CD8-positive, alpha-beta memory T cell (primary cell): Measurements from ENCODE around the gene MSMP. TPM values are rescaled to one million over a fixed set of nuclear protein-coding genes. Genes with fewer than 3 reads are reported as not detected.

ENCODE experiments used
- CTCF ChIA-PET: fragments of 350-600 bp; sonication (Branson Sonifier 250); formaldehyde crosslinking; loops from one replicate; lab custom pipeline; 2021; ENCODE audit warnings: antibody characterized with exemption; lab: Charles Lee
- POLR2A ChIA-PET: fragments of 350-600 bp; sonication (Branson Sonifier 250); formaldehyde crosslinking; loops from one replicate; lab custom pipeline; 2021; ENCODE audit warnings: antibody characterized with exemption; lab: Charles Lee
- DNase-seq, 5 donors: peaks; one replicate each; pipeline versions ENCODE4 v3.0.0 to v3.0.0-alpha.2; 2020 to 2022; ENCODE audit warnings: mixed read lengths in 1 of 5
- H3K27ac ChIP-seq: one replicate; pipeline ENCODE4 v1.7.0; 2013; ENCODE audit warnings: low read depth, mild to moderate bottlenecking, low read length, moderate library complexity
- H3K27me3 ChIP-seq: 2 replicates; pipeline ENCODE4 v1.7.0; 2013; ENCODE audit warnings: low read length, mild to moderate bottlenecking; ENCODE audit not compliant: insufficient read depth, poor library complexity, severe bottlenecking
- H3K36me3 ChIP-seq: 2 replicates; pipeline ENCODE4 v1.7.0; 2013; ENCODE audit warnings: mild to moderate bottlenecking, low read length, moderate library complexity; ENCODE audit not compliant: insufficient read depth
- H3K4me1 ChIP-seq: 2 replicates; pipeline ENCODE4 v1.7.0; 2013; ENCODE audit warnings: mild to moderate bottlenecking, low read length, moderate library complexity; ENCODE audit not compliant: insufficient read depth
- H3K4me3 ChIP-seq: 2 replicates; pipeline ENCODE4 v1.7.0; 2013; ENCODE audit warnings: mild to moderate bottlenecking, low read length
- H3K9me3 ChIP-seq: 2 replicates; pipeline ENCODE4 v1.7.0; 2013; ENCODE audit warnings: mild to moderate bottlenecking, low read length
- H3K27ac Mint-ChIP-seq, 8 donors: one replicate each; pipeline ENCODE4 v1.8.0; 2020 to 2021; ENCODE audit warnings: mixed read lengths in 8 of 8, mild to moderate bottlenecking in 6 of 8, inconsistent platforms in 3 of 8, moderate library complexity in 3 of 8
- H3K27me3 Mint-ChIP-seq, 2 donors: one replicate each; pipeline ENCODE4 v1.8.0; 2020 to 2021; ENCODE audit warnings: mixed read lengths in 2 of 2, mild to moderate bottlenecking in 1 of 2, moderate library complexity in 1 of 2
- H3K36me3 Mint-ChIP-seq, 3 donors: one replicate each; pipeline ENCODE4 v1.8.0; 2020 to 2021; ENCODE audit warnings: mixed read lengths in 3 of 3, inconsistent platforms in 1 of 3, mild to moderate bottlenecking in 1 of 3
- H3K4me1 Mint-ChIP-seq, 3 donors: one replicate each; pipeline ENCODE4 v1.8.0; 2020 to 2021; ENCODE audit warnings: mixed read lengths in 3 of 3, inconsistent platforms in 1 of 3, mild to moderate bottlenecking in 1 of 3
- H3K4me3 Mint-ChIP-seq, 7 donors: one replicate each; pipeline ENCODE4 v1.8.0; 2020 to 2021; ENCODE audit warnings: mixed read lengths in 7 of 7, mild to moderate bottlenecking in 6 of 7, moderate library complexity in 4 of 7, inconsistent platforms in 2 of 7
- H3K9me3 Mint-ChIP-seq, 5 donors: one replicate each; pipeline ENCODE4 v1.8.0; 2020 to 2022; ENCODE audit warnings: mixed read lengths in 5 of 5, mild to moderate bottlenecking in 3 of 5, moderate library complexity in 2 of 5, inconsistent platforms in 1 of 5
- polyA plus RNA-seq: library from polyadenylated mRNA; unstranded; fragments of 300-500 nt; fragmentation: Illumina TruSeq; gene quantifications from one replicate; pipeline ENCODE4 v1.2.3, GENCODE V29; 2021
- total RNA-seq, 2 experiments: library from RNA; stranded (reverse); gene quantifications; one replicate each; pipeline ENCODE4 v1.2.3, GENCODE V29; 2021

MSMP gene
- total and polyA plus RNA-seq, 3 experiments from 2014 or later, result 0.51 to 0.63 TPM; not detected in 1

DNA sequence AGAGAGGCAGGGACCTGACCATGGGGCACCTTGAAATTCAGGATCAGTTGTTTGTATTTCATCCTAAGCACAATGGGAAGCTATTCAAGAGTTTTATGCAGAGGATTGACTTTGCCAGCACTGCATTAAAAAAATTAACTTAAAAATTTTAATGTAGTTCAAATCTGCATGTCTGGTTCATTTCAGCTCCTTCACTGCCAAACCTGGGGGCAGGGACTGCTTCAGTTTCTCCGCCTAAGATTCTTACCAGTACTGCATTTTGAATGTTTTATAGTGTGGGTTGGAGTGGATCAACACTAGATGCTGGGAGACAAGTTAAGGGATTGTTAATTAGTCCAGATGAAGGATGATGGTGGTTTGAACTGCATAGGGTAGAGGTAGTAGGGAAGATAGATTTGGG is 15.7 kb upstream of the MSMP start:
- H3K4me3 ChIP-seq, result no peak overlapping the region
- ChIA-PET CTCF (interaction anchor here (1.2 to 3.0 kb wide), 2 partner anchors 13 to 112 kb away, joined by 5 to 11 read pairs; no protein-coding TSS in a partner anchor), POLR2A (no interaction called here)
- no peaks in the 10 kb centered on the region for H3K36me3 ChIP-seq
- H3K9me3 Mint-ChIP-seq, result no peaks in the 10 kb centered on the region
- no peaks in the 10 kb centered on the region for H3K27me3 ChIP-seq
- no peak overlapping the region for H3K4me3 Mint-ChIP-seq
- H3K4me1 Mint-ChIP-seq, result peaks cover 10 to 19% (median 12%) of the 10 kb centered on the region in 3 donors
- no peaks in the 10 kb centered on the region for H3K9me3 ChIP-seq
- no peaks in the 10 kb centered on the region for H3K4me1 ChIP-seq
- H3K27ac ChIP-seq, result no peak overlapping the region
- H3K27ac Mint-ChIP-seq, result no peak overlapping the region
- no peak for DNase-seq
- peaks cover 0 to 3% (median 0%) of the 10 kb centered on the region in 3 donors for H3K36me3 Mint-ChIP-seq
- H3K27me3 Mint-ChIP-seq, result no peaks in the 10 kb centered on the region

DNA sequence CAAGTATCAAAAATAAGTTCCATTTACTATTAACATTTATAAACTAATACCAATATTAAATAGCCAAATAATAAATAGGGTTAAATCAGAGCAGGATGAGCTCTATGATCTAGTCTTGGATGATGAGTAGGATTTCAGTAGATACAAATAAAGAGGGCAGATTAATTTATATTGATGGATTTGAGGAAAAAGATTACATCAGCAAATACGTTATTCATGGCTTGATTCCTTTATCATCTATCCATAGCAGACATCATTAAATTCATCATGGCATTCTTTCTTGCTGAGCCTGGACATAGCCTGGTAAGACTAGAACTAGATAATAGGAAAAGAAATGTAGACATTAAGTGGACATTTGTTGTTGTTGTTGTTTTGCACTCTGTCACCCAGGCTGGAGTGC is 13.4 kb upstream of the MSMP start:
- ChIA-PET POLR2A (no interaction called here), CTCF (interaction anchor here (0.8 kb wide), 1 partner anchor 59 kb away, joined by 3 read pairs; no protein-coding TSS in a partner anchor)
- peaks cover 0 to 2% (median 0%) of the 10 kb centered on the region in 3 donors for H3K36me3 Mint-ChIP-seq
- no peaks in the 10 kb centered on the region for H3K36me3 ChIP-seq
- H3K9me3 Mint-ChIP-seq, result no peaks in the 10 kb centered on the region
- peaks cover 12 to 26% (median 13%) of the 10 kb centered on the region in 3 donors for H3K4me1 Mint-ChIP-seq
- no peak overlapping the region for H3K27ac ChIP-seq
- no peaks in the 10 kb centered on the region for H3K27me3 ChIP-seq
- H3K4me3 Mint-ChIP-seq, result no peak overlapping the region
- no peak overlapping the region for H3K27ac Mint-ChIP-seq
- no peak overlapping the region for H3K4me3 ChIP-seq
- no peaks in the 10 kb centered on the region for H3K9me3 ChIP-seq
- no peak for DNase-seq
- H3K4me1 ChIP-seq, result no peaks in the 10 kb centered on the region
- H3K27me3 Mint-ChIP-seq, result no peaks in the 10 kb centered on the region

DNA sequence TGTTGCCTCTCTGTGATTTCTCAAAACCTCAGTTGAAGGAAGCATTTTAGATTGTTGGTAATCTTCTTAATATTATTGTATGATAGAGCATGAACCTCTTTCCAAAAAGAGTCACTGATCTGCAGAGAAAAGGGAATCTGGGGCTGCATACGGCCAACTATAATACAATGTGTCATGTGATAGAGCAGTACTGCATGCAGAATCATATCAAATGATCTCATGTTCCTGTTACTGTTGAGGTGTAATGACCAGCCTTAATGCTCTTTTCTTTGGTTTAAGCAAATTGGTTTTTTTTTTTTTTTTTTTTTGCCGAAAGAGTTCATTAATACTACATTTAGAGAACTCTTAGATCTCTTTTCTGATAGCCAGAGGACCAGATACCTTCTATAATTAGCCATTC is 12.9 kb upstream of the MSMP start:
- H3K36me3 Mint-ChIP-seq, result peaks cover 0 to 2% (median 0%) of the 10 kb centered on the region in 3 donors
- Histone ChIP-seq H3K4me3 (no peak overlapping the region), H3K27me3 (no peaks in the 10 kb centered on the region), H3K4me1 (no peaks in the 10 kb centered on the region), H3K36me3 (no peaks in the 10 kb centered on the region), H3K27ac (no peak overlapping the region), H3K9me3 (no peaks in the 10 kb centered on the region)
- CTCF ChIA-PET, result no interaction called here
- no peak overlapping the region for H3K4me3 Mint-ChIP-seq
- peaks cover 12 to 27% (median 14%) of the 10 kb centered on the region in 3 donors for H3K4me1 Mint-ChIP-seq
- no peaks in the 10 kb centered on the region for H3K27me3 Mint-ChIP-seq
- POLR2A ChIA-PET, result no interaction called here
- no peaks in the 10 kb centered on the region for H3K9me3 Mint-ChIP-seq
- no peak for DNase-seq
- H3K27ac Mint-ChIP-seq, result no peak overlapping the region

DNA sequence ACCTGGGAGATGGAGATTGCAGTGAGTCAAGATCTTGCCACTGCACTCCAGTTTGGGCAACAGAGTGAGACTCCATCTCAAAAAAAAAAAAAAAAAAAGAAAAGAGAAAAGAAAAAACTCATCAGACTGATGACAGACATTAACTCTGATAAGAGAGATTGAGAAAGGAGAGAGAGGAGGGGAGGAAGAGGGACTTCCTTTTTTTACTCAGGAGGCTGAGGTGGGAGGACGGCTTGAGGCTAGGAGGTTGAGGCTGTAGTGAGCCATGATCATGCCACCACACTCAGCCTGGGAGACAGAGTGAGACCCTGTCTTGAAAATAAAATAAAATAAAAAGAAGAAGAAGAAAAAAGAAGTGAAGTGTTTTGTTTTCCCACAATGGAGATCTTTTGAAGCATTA is 9.7 kb upstream of the MSMP start:
- H3K9me3 ChIP-seq, result no peaks in the 10 kb centered on the region
- no peak for DNase-seq
- H3K4me1 ChIP-seq, result peaks cover under 1% of the 10 kb centered on the region
- no peaks in the 10 kb centered on the region for H3K9me3 Mint-ChIP-seq
- peaks cover 0 to 6% (median 0%) of the 10 kb centered on the region in 3 donors for H3K36me3 Mint-ChIP-seq
- no peaks in the 10 kb centered on the region for H3K27me3 ChIP-seq
- ChIA-PET CTCF (no interaction called here), POLR2A (interaction anchor here (0.6 kb wide), 2 partner anchors 30 to 70 kb away, joined by 3 read pairs; no protein-coding TSS in a partner anchor)
- H3K27ac ChIP-seq, result no peak overlapping the region
- H3K4me3 Mint-ChIP-seq, result no peak overlapping the region
- peaks cover 33 to 51% (median 33%) of the 10 kb centered on the region in 3 donors for H3K4me1 Mint-ChIP-seq
- no peak overlapping the region for H3K4me3 ChIP-seq
- H3K27me3 Mint-ChIP-seq, result no peaks in the 10 kb centered on the region
- peak overlapping the region in 1 of 8 donors; percentile 85 for H3K27ac Mint-ChIP-seq
- no peaks in the 10 kb centered on the region for H3K36me3 ChIP-seq

DNA sequence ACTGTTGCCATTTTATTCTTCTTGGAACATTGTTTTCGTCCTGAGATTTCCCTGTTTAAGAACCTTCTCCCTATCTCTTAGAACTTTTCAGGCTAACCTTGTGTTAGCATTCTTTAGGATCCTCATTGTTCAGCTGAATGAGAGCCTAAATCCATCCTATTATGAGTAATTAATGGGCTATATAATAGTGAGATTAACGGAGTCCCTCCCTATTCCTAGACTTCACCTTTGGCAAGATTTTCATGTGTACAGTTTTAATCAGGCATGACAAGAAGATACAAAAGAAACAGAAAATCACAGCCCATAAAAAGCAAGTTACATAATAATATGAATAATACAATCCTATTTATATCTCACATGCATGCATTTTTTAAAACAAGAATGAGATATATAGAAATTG is 9.1 kb upstream of the MSMP start:
- no peaks in the 10 kb centered on the region for H3K27me3 ChIP-seq
- CTCF ChIA-PET, result interaction anchor here (0.7 to 1.3 kb wide), 3 partner anchors 9 to 67 kb away, joined by 3 read pairs; partner anchors contain the start of gene MSMP
- Mint-ChIP-seq H3K27ac (no peak overlapping the region), H3K4me3 (no peak overlapping the region), H3K4me1 (peaks cover 34 to 52% (median 39%) of the 10 kb centered on the region in 3 donors), H3K9me3 (no peaks in the 10 kb centered on the region), H3K27me3 (no peaks in the 10 kb centered on the region), H3K36me3 (peaks cover 0 to 6% (median 0%) of the 10 kb centered on the region in 3 donors)
- H3K4me1 ChIP-seq, result peaks cover 7% of the 10 kb centered on the region
- POLR2A ChIA-PET, result interaction anchor here (0.6 kb wide), 1 partner anchor 69 kb away, joined by 3 read pairs; no protein-coding TSS in a partner anchor
- no peak for DNase-seq
- no peak overlapping the region for H3K27ac ChIP-seq
- no peak overlapping the region for H3K4me3 ChIP-seq
- H3K9me3 ChIP-seq, result no peaks in the 10 kb centered on the region
- no peaks in the 10 kb centered on the region for H3K36me3 ChIP-seq

DNA sequence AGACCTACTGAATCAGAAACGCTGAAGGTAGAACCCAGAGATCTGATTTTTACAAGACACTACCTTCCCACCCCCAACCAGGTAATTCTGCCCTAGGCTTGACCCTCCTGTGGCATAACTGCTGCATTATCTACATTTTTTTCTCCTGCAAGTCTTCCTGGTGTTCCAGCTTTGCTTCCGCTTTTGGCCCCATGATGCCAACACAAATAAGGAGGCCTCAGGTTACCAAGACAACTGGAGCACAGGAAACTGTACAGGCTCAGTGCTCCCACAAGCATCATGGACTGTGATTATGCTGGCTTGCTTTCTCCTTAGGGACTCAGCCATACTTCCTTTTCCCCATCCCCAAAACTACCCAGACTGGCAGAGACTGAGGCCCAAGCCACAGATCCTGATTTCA is 6.6 kb upstream of the MSMP start:
- no peaks in the 10 kb centered on the region for H3K9me3 Mint-ChIP-seq
- peaks cover 48 to 65% (median 49%) of the 10 kb centered on the region in 3 donors for H3K4me1 Mint-ChIP-seq
- DNase-seq, result no peak
- CTCF ChIA-PET, result interaction anchor here (0.8 to 1.6 kb wide), 4 partner anchors 11 to 64 kb away, joined by 3 to 5 read pairs (median 3); no protein-coding TSS in a partner anchor
- Histone ChIP-seq H3K36me3 (no peaks in the 10 kb centered on the region), H3K27me3 (no peaks in the 10 kb centered on the region), H3K4me3 (no peak overlapping the region), H3K27ac (no peak overlapping the region), H3K9me3 (no peaks in the 10 kb centered on the region), H3K4me1 (peaks cover 25% of the 10 kb centered on the region)
- POLR2A ChIA-PET, result no interaction called here
- H3K27me3 Mint-ChIP-seq, result no peaks in the 10 kb centered on the region
- no peak overlapping the region for H3K4me3 Mint-ChIP-seq
- peak overlapping the region in 2 of 8 donors; percentile 21 to 43 for H3K27ac Mint-ChIP-seq
- peaks cover 0 to 13% (median 0%) of the 10 kb centered on the region in 3 donors for H3K36me3 Mint-ChIP-seq

DNA sequence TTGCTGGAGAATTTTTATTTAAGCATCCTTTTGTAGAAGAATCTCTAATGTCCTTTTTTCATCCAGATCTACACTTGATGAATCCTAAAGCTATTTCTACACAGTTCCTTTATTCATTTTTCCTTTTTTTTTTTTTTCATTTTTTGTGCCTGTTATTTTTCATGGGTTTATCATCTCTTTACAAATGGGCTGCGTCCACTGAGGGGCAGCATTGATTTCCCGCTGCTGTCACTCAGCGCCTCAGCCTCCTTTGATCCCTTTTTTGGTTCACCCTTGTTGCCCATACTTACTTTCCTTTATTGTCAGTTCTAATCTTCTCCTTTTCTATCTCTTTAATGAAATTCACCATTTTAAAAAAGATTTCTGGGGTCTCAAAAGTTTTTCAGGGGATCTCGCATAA is 5.7 kb upstream of the MSMP start:
- no peaks in the 10 kb centered on the region for H3K9me3 ChIP-seq
- H3K4me1 Mint-ChIP-seq, result peaks cover 48 to 70% (median 51%) of the 10 kb centered on the region in 3 donors
- no peaks in the 10 kb centered on the region for H3K27me3 Mint-ChIP-seq
- H3K4me1 ChIP-seq, result peaks cover 25% of the 10 kb centered on the region
- no peaks in the 10 kb centered on the region for H3K27me3 ChIP-seq
- POLR2A ChIA-PET, result interaction anchor here (0.6 kb wide), 1 partner anchor 103 kb away, joined by 4 read pairs; no protein-coding TSS in a partner anchor
- H3K27ac ChIP-seq, result no peak overlapping the region
- no peak overlapping the region for H3K4me3 ChIP-seq
- H3K4me3 Mint-ChIP-seq, result peak overlapping the region in 3 of 7 donors; percentile 3 to 51 (median 8)
- peak overlapping the region in 2 of 8 donors; percentile 47 to 63 for H3K27ac Mint-ChIP-seq
- no peaks in the 10 kb centered on the region for H3K36me3 ChIP-seq
- peaks cover 0 to 15% (median 0%) of the 10 kb centered on the region in 3 donors for H3K36me3 Mint-ChIP-seq
- CTCF ChIA-PET, result interaction anchor here (1.1 kb wide), 1 partner anchor 10 kb away, joined by 3 read pairs; no protein-coding TSS in a partner anchor
- no peak for DNase-seq
- no peaks in the 10 kb centered on the region for H3K9me3 Mint-ChIP-seq

DNA sequence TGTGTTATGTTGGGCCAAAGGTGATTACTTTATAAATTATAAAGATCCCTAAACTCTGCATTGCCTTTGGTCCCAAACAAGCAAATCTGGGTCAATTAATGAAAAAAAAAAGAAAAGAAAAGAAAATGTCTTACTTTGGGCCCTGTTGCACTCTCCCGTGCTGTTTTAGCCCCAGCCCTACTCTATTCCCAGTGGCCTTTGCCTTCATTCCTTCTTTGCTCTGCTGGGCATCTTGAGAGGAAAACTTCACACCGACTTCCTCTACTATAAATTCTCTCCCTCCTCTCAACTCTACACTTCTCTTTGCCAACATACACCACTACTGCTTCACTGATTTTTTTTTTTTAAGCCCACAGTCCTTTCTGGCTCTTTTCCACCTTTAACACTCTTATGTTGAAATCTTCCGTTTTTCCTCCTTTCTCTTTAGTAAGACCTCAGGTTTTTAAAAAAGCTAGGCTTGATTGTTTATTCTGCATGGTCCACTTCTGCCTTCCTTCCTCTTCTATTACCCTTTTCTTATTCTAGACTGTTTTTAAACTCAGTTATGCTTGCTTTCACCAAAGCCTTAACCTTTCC is 4.5 kb upstream of the MSMP start:
- CTCF ChIA-PET, result interaction anchor here (4.6 kb wide), 1 partner anchor 61 kb away, joined by 22 read pairs; no protein-coding TSS in a partner anchor
- Histone ChIP-seq H3K4me3 (no peak overlapping the region), H3K36me3 (peaks cover 5% of the 10 kb centered on the region), H3K9me3 (no peaks in the 10 kb centered on the region), H3K27ac (no peak overlapping the region), H3K27me3 (no peaks in the 10 kb centered on the region), H3K4me1 (peaks cover 25% of the 10 kb centered on the region)
- POLR2A ChIA-PET, result interaction anchor here (0.7 kb wide), 1 partner anchor 26 kb away, joined by 3 read pairs; the partner anchor contains the start of gene CREB3
- peaks cover 48 to 66% (median 51%) of the 10 kb centered on the region in 3 donors for H3K4me1 Mint-ChIP-seq
- no peak for DNase-seq
- H3K4me3 Mint-ChIP-seq, result peak overlapping the region; percentile 24 to 100 (median 96)
- no peaks in the 10 kb centered on the region for H3K27me3 Mint-ChIP-seq
- H3K9me3 Mint-ChIP-seq, result no peaks in the 10 kb centered on the region
- H3K36me3 Mint-ChIP-seq, result peaks cover 0 to 22% (median 1%) of the 10 kb centered on the region in 3 donors
- peak overlapping the region in 6 of 8 donors; percentile 23 to 80 (median 69) for H3K27ac Mint-ChIP-seq
